CD4-positive, alpha-beta T cell treated with Interferon gamma for 1 hour (primary cell): ENCODE measurements around the gene IFIT1B.
"Not testable (repeated sequence)": the region's sequence is repeated elsewhere in the genome, so short reads cannot be mapped to it uniquely, and the experiment has no call there.

Experiments
- DNase-seq: peaks from one replicate; pipeline ENCODE4 v3.0.0-alpha.2; 2020

The IFIT1B gene

GRCh38 chr10:89377705-89378637 lies at the start of gene IFIT1B:
TSS of gene IFIT1B (plus strand) at chr10:89378056. CDS start at chr10:89378136, 80 bp downstream.
- no peak for DNase-seq

- DNase-seq = no peak
Measured at GRCh38 chr10:89329151-89329550, 48.7 kb upstream of the IFIT1B start.

GRCh38 chr10:89330014-89330413 lies 47.8 kb upstream of the IFIT1B start:
- not testable (repeated sequence) for DNase-seq

GRCh38 chr10:89330537-89331212 lies 47.2 kb upstream of the IFIT1B start:
- DNase-seq = no peak

- DNase-seq = not testable (repeated sequence)
Measured at GRCh38 chr10:89331487-89332122, 46.3 kb upstream of the IFIT1B start.

- no peak for DNase-seq
Measured at GRCh38 chr10:89332123-89332633, 45.7 kb upstream of the IFIT1B start.

GRCh38 chr10:89335226-89335625 lies 42.6 kb upstream of the IFIT1B start:
- no peak for DNase-seq

GRCh38 chr10:89336241-89336640 lies 41.6 kb upstream of the IFIT1B start:
- no peak for DNase-seq

GRCh38 chr10:89337484-89337883 lies 40.4 kb upstream of the IFIT1B start:
- no peak for DNase-seq

- DNase-seq = no peak
Measured at GRCh38 chr10:89338713-89339112, 39.1 kb upstream of the IFIT1B start.

- DNase-seq = no peak
Measured at GRCh38 chr10:89339875-89340274, 38.0 kb upstream of the IFIT1B start.

- no peak for DNase-seq
Measured at GRCh38 chr10:89341649-89342048, 36.2 kb upstream of the IFIT1B start.

GRCh38 chr10:89342206-89342958 lies 35.5 kb upstream of the IFIT1B start:
- no peak for DNase-seq

- no peak for DNase-seq
Measured at GRCh38 chr10:89343089-89343767, 34.6 kb upstream of the IFIT1B start.

- DNase-seq = no peak
Measured at GRCh38 chr10:89344156-89344555, 33.7 kb upstream of the IFIT1B start.

- DNase-seq = no peak
Measured at GRCh38 chr10:89345367-89346000, 32.4 kb upstream of the IFIT1B start.

- no peak for DNase-seq
Measured at GRCh38 chr10:89346405-89347254, 31.2 kb upstream of the IFIT1B start.

GRCh38 chr10:89347701-89348457 lies 30.0 kb upstream of the IFIT1B start:
- no peak for DNase-seq

GRCh38 chr10:89348481-89348880 lies 29.4 kb upstream of the IFIT1B start:
- no peak for DNase-seq

- DNase-seq = no peak
Measured at GRCh38 chr10:89348975-89349374, 28.9 kb upstream of the IFIT1B start.
